PC-3 (cell line): ENCODE results near the gene SPRN. TPM values are rescaled to one million over a fixed set of nuclear protein-coding genes. Genes with fewer than 3 reads are reported as not detected.

Experiments
- ATAC-seq: fragments of 200-7000 bp; cut with Tn5 transposase; 2 replicates; pipeline ENCODE4 v1.9.1; 2020; ENCODE audit warnings: mild to moderate bottlenecking, moderate library complexity
- BruUV-seq: library from RNA; stranded (reverse); fragments of 400-500 nt; replicated peaks from 2 replicates; lab custom pipeline; 2021; lab: Mats Ljungman, UMichigan
- CTCF ChIA-PET: fragments of 300-600 bp; sonication (Branson Sonifier 250); formaldehyde crosslinking; loops from one replicate; lab custom pipeline; 2022; ENCODE audit warnings: antibody characterized with exemption; lab: Charles Lee
- POLR2A ChIA-PET: fragments of 300-600 bp; sonication (Branson Sonifier 250); formaldehyde crosslinking; loops from one replicate; lab custom pipeline; 2022; ENCODE audit warnings: antibody characterized with exemption; ENCODE audit not compliant: unreplicated experiment; lab: Charles Lee
- DNase-seq: peaks from one replicate; pipeline ENCODE4 v3.0.0-alpha.2; 2015
- H2AFZ ChIP-seq: fragments of 300-600 bp; sonication (generic); 2 replicates; pipeline ENCODE4 v1.6.0; 2016; ENCODE audit warnings: antibody characterized with exemption, low read length
- H3F3A ChIP-seq: fragments of 300-600 bp; sonication (generic); one replicate; pipeline ENCODE4 v1.6.0; 2017; ENCODE audit warnings: antibody characterized with exemption, low read length, control low read depth, mild to moderate bottlenecking; ENCODE audit not compliant: unreplicated experiment
- H3K27ac ChIP-seq: fragments of 300-600 bp; sonication (generic); 2 replicates; pipeline ENCODE4 v1.5.1; 2016; ENCODE audit warnings: mild to moderate bottlenecking, low read length
- H3K27me3 ChIP-seq: fragments of 300-600 bp; sonication (generic); 2 replicates; pipeline ENCODE4 v1.6.1; 2016; ENCODE audit warnings: low read length, mixed read lengths
- H3K36me3 ChIP-seq: fragments of 300-600 bp; sonication (generic); 2 replicates; pipeline ENCODE4 v1.6.1; 2016; ENCODE audit warnings: low read depth, mixed run types, low read length, mixed read lengths
- H3K4me1 ChIP-seq: fragments of 300-600 bp; sonication (generic); 2 replicates; pipeline ENCODE4 v1.5.1; 2016; ENCODE audit warnings: low read length; ENCODE audit not compliant: insufficient read depth
- H3K4me2 ChIP-seq: fragments of 300-600 bp; sonication (generic); 2 replicates; pipeline ENCODE4 v1.6.0; 2016; ENCODE audit warnings: low read length
- H3K4me3 ChIP-seq: fragments of 300-600 bp; sonication (generic); 2 replicates; pipeline ENCODE4 v1.5.1; 2016; ENCODE audit warnings: mild to moderate bottlenecking, low read length, mixed read lengths
- H3K79me2 ChIP-seq: fragments of 300-600 bp; sonication (generic); 2 replicates; pipeline ENCODE4 v1.6.1; 2017; ENCODE audit warnings: low read length, mixed read lengths
- H3K9ac ChIP-seq: fragments of 300-600 bp; sonication (generic); 2 replicates; pipeline ENCODE4 v1.6.0; 2016; ENCODE audit warnings: mild to moderate bottlenecking, low read length
- H3K9me2 ChIP-seq: fragments of 300-600 bp; sonication (generic); replicated peaks from 2 replicates; pipeline ENCODE4 v1.6.1; 2016; ENCODE audit warnings: mixed run types, low read length, mixed read lengths
- H3K9me3 ChIP-seq: fragments of 300-600 bp; sonication (generic); 2 replicates; pipeline ENCODE4 v1.6.1; 2016; ENCODE audit warnings: low read length, mixed read lengths
- H4K20me1 ChIP-seq: fragments of 300-600 bp; sonication (generic); 2 replicates; pipeline ENCODE4 v1.6.1; 2016; ENCODE audit warnings: low read length, mixed read lengths
- EZH2 ChIP-seq: fragments of 300-600 bp; sonication (generic); IDR thresholded peaks from one replicate; pipeline ENCODE4 v1.6.1; 2017; ENCODE audit warnings: antibody characterized with exemption, mild to moderate bottlenecking, low read length; ENCODE audit not compliant: unreplicated experiment
- EZH2phosphoT487 ChIP-seq: fragments of 300-600 bp; sonication (generic); IDR thresholded peaks from 2 replicates; pipeline ENCODE4 v1.6.1; 2018; ENCODE audit warnings: mild to moderate bottlenecking, antibody characterized with exemption, low read length, borderline replicate concordance
- intact Hi-C: fragments of 100-400 bp; cut with micrococcal nuclease; formaldehyde crosslinking; loops from 2 replicates; pipeline ENCODE4 v1.9.0; 2023
- total RNA-seq: library from RNA; depleted of rRNA; stranded (reverse); fragments of >200 nt; gene quantifications from 2 replicates; pipeline ENCODE4 v1.2.3, GENCODE V29; 2014
- TF ChIP-seq, protein P1 (sequence below): fragments of 300-600 bp; sonication (generic); conservative IDR thresholded peaks from 2 replicates; pipeline ENCODE4 v1.5.1; 2017; ENCODE audit warnings: antibody characterized with exemption, low read depth, mild to moderate bottlenecking, low read length

SPRN gene
- total RNA-seq, 1 experiment from 2014 or later, result not detected

DNA sequence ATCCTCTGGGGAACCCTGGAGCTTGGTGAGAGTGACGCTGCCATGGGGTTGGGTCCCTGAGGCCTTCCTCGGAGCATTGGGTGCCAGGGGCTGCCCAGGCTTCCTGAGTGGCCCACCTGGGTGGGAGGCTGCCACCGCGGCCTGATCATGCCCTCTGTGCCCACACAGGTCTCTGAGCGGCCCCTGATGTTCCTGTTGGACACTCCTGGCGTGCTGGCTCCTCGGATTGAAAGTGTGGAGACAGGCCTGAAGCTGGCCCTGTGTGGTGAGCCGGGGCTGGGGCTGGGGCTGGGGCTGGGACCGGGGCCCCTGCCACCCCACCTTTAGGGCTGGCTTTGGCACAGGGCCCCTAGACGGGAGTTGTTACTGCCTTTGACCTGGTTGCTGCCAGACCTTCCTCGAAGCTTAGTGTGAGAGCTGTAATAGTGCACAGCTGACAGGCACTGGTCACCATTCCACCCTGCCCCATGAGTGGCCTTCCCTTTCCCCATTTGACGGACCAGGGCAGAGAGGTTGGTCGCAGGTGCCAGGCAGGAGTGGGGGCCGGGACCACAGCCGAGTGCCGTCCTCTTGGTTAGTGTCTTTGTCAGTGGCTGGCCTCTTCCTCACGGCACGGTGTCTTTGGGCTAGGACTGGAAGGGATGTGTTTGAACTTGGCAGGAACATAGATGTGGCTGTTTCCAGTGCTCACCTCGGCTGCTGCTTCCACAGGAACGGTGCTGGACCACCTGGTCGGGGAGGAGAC, 22.3 kb downstream of the SPRN start:
- intact Hi-C loops, result no loop called here
- ChIA-PET CTCF (no interaction called here), POLR2A (no interaction called here)
- no peak for DNase-seq
- H4K20me1 ChIP-seq, result peaks cover 7% of the 10 kb centered on the region; the same call in 1 of the 2 replicates
- H3K9me3 ChIP-seq, result no peaks in the 10 kb centered on the region
- H3K4me3 ChIP-seq, result no peak overlapping the region
- H3F3A ChIP-seq, result no peaks in the 10 kb centered on the region
- no TSS peak for BruUV-seq
- H3K9me2 ChIP-seq, result no peaks in the 10 kb centered on the region
- H3K4me1 ChIP-seq, result peaks cover 9% of the 10 kb centered on the region
- H3K79me2 ChIP-seq, result peaks cover 54% of the 10 kb centered on the region
- no peak overlapping the region for H2AFZ ChIP-seq
- H3K27ac ChIP-seq, result 0 out of 2 replicates have a peak overlapping the region, but pooled peaks have one; percentile 5
- no peak for ATAC-seq
- no peaks in the 10 kb centered on the region for H3K27me3 ChIP-seq
- TF ChIP-seq EZH2 (no peak), EZH2phosphoT487 (no peak)
- TF ChIP-seq, protein P1, sequence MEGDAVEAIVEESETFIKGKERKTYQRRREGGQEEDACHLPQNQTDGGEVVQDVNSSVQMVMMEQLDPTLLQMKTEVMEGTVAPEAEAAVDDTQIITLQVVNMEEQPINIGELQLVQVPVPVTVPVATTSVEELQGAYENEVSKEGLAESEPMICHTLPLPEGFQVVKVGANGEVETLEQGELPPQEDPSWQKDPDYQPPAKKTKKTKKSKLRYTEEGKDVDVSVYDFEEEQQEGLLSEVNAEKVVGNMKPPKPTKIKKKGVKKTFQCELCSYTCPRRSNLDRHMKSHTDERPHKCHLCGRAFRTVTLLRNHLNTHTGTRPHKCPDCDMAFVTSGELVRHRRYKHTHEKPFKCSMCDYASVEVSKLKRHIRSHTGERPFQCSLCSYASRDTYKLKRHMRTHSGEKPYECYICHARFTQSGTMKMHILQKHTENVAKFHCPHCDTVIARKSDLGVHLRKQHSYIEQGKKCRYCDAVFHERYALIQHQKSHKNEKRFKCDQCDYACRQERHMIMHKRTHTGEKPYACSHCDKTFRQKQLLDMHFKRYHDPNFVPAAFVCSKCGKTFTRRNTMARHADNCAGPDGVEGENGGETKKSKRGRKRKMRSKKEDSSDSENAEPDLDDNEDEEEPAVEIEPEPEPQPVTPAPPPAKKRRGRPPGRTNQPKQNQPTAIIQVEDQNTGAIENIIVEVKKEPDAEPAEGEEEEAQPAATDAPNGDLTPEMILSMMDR, result no peak
- peaks cover 17% of the 10 kb centered on the region for H3K36me3 ChIP-seq
- no peak overlapping the region for H3K9ac ChIP-seq
- H3K4me2 ChIP-seq, result no peak overlapping the region

DNA sequence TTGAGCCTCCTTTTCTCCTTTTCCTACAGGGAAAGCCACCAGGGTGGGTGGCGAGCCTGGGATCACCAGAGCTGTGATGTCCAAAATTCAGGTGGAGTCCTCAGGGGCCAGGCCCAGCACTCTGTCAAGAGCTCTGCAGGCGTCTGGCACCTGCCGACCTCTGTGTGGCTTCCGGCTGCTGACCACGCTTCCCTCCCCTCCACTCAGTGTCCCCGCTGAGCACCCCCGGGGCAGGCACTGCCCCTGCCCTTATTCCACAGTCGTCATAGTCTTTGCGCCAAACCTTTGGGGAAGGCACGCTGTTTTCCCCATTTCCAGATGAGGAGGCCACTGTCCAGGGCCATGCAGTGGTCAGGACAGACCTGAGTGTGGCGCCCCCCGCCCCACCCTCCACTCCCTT, 22.9 kb downstream of the SPRN start:
- Histone ChIP-seq H3K9me2 (no peaks in the 10 kb centered on the region), H3K4me3 (no peak overlapping the region), H3K4me2 (no peak overlapping the region), H3K36me3 (peaks cover 17% of the 10 kb centered on the region), H3K79me2 (peaks cover 49% of the 10 kb centered on the region), H4K20me1 (peaks cover 7% of the 10 kb centered on the region; the same call in 1 of the 2 replicates), H3K9me3 (no peaks in the 10 kb centered on the region), H3K27me3 (no peaks in the 10 kb centered on the region), H3K9ac (no peak overlapping the region), H3F3A (no peaks in the 10 kb centered on the region), H2AFZ (no peak overlapping the region), H3K4me1 (peaks cover 9% of the 10 kb centered on the region), H3K27ac (no peak overlapping the region)
- DNase-seq (no peak), ATAC-seq (no peak)
- TF ChIP-seq, protein P1, result no peak
- TF ChIP-seq EZH2phosphoT487 (no peak), EZH2 (no peak)
- CTCF ChIA-PET, result no interaction called here
- BruUV-seq, result no TSS peak
- POLR2A ChIA-PET, result no interaction called here
- intact Hi-C loops, result no loop called here
